WTC11 (cell line): ENCODE data around the gene POLR2A. TPM values are rescaled to one million over a fixed set of nuclear protein-coding genes. Genes with fewer than 3 reads are reported as not detected.

Experiments
- ATAC-seq: fragments of 200-7000 bp; cut with Tn5 transposase; 2 replicates; pipeline ENCODE4 v1.10.0; 2021; ENCODE audit warnings: mild to moderate bottlenecking, moderate library complexity
- CTCF ChIA-PET: fragments of 300-600 bp; sonication (Branson Sonifier 250); formaldehyde crosslinking; loops from one replicate; lab custom pipeline; 2021; ENCODE audit warnings: antibody characterized with exemption; lab: Charles Lee
- POLR2A ChIA-PET: fragments of 350-600 bp; sonication (Branson Sonifier 250); formaldehyde crosslinking; loops from one replicate; lab custom pipeline; 2021; ENCODE audit warnings: antibody characterized with exemption; lab: Charles Lee
- DNase-seq: peaks from one replicate; pipeline ENCODE4 v3.0.0; 2021; ENCODE audit warnings: low spot score
- H3K27ac Mint-ChIP-seq: 2 replicates; pipeline ENCODE4 v1.8.0; 2021; ENCODE audit warnings: mixed read lengths
- H3K27me3 Mint-ChIP-seq: 2 replicates; pipeline ENCODE4 v1.8.0; 2021; ENCODE audit warnings: low read depth, mild to moderate bottlenecking, moderate library complexity, mixed read lengths
- H3K36me3 Mint-ChIP-seq: 2 replicates; pipeline ENCODE4 v1.8.0; 2021; ENCODE audit warnings: mixed read lengths
- H3K4me1 Mint-ChIP-seq: 2 replicates; pipeline ENCODE4 v1.8.0; 2022; ENCODE audit warnings: mixed read lengths
- H3K4me3 Mint-ChIP-seq: 2 replicates; pipeline ENCODE4 v1.8.0; 2021; ENCODE audit warnings: mild to moderate bottlenecking, moderate library complexity, mixed read lengths
- H3K9me3 Mint-ChIP-seq: 2 replicates; pipeline ENCODE4 v1.8.0; 2021; ENCODE audit warnings: mixed read lengths
- ATF1 ChIP-seq: sonication (generic); formaldehyde crosslinking; IDR thresholded peaks from 2 replicates; pipeline ENCODE4 v1.8.1; 2023; ENCODE audit warnings: mild to moderate bottlenecking, moderate library complexity, missing genetic modification reagents
- CREM ChIP-seq: sonication (generic); formaldehyde crosslinking; IDR thresholded peaks from 2 replicates; pipeline ENCODE4 v1.8.1; 2022; ENCODE audit warnings: mild to moderate bottlenecking, missing genetic modification reagents, moderate library complexity
- ELF4 ChIP-seq: sonication (generic); formaldehyde crosslinking; IDR thresholded peaks from 2 replicates; pipeline ENCODE4 v1.8.1; 2022; ENCODE audit warnings: low read depth, mild to moderate bottlenecking, moderate library complexity, missing genetic modification reagents
- ETV6 ChIP-seq: sonication (generic); formaldehyde crosslinking; IDR thresholded peaks from 2 replicates; pipeline ENCODE4 v1.8.1; 2022; ENCODE audit warnings: mild to moderate bottlenecking, missing genetic modification reagents
- FOXP1 ChIP-seq: sonication (generic); formaldehyde crosslinking; IDR thresholded peaks from 2 replicates; pipeline ENCODE4 v1.8.0; 2022; ENCODE audit warnings: missing genetic modification reagents, mild to moderate bottlenecking, moderate library complexity, borderline replicate concordance
- JUN ChIP-seq: sonication (generic); formaldehyde crosslinking; IDR thresholded peaks from 2 replicates; pipeline ENCODE4 v1.8.0; 2023; ENCODE audit warnings: mild to moderate bottlenecking, missing genetic modification reagents
- MYBL2 ChIP-seq: sonication (generic); formaldehyde crosslinking; IDR thresholded peaks from 2 replicates; pipeline ENCODE4 v1.8.1; 2023; ENCODE audit warnings: mild to moderate bottlenecking, moderate library complexity, missing genetic modification reagents
- PRDM15 ChIP-seq: sonication (generic); formaldehyde crosslinking; IDR thresholded peaks from 2 replicates; pipeline ENCODE4 v1.8.0; 2022; ENCODE audit warnings: missing genetic modification reagents
- PREB ChIP-seq: sonication (generic); formaldehyde crosslinking; IDR thresholded peaks from 2 replicates; pipeline ENCODE4 v1.8.1; 2022; ENCODE audit warnings: mild to moderate bottlenecking, missing genetic modification reagents, moderate library complexity, borderline replicate concordance
- USF1 ChIP-seq: sonication (generic); formaldehyde crosslinking; IDR thresholded peaks from 2 replicates; pipeline ENCODE4 v1.8.0; 2022; ENCODE audit warnings: mild to moderate bottlenecking, missing genetic modification reagents
- ZNF232 ChIP-seq: sonication (generic); formaldehyde crosslinking; IDR thresholded peaks from 2 replicates; pipeline ENCODE4 v1.8.0; 2022; ENCODE audit warnings: mild to moderate bottlenecking, missing genetic modification reagents
- ZNF263 ChIP-seq: sonication (generic); formaldehyde crosslinking; IDR thresholded peaks from 2 replicates; pipeline ENCODE4 v1.8.1; 2022; ENCODE audit warnings: low read depth, mild to moderate bottlenecking, moderate library complexity, missing genetic modification reagents
- ZNF281 ChIP-seq: sonication (generic); formaldehyde crosslinking; IDR thresholded peaks from 2 replicates; pipeline ENCODE4 v1.8.0; 2023; ENCODE audit warnings: mild to moderate bottlenecking, missing genetic modification reagents
- ZNF423 ChIP-seq: fragments of 250-450 bp; sonication (Bioruptor Pico); IDR thresholded peaks from 2 replicates; pipeline ENCODE4 v2.1.2; 2022; ENCODE audit warnings: mild to moderate bottlenecking, moderate library complexity
- ZNF425 ChIP-seq: fragments of 250-450 bp; sonication (Bioruptor Pico); conservative IDR thresholded peaks from 2 replicates; pipeline ENCODE4 v1.9.0; 2021; ENCODE audit warnings: mild to moderate bottlenecking
- ZNF532 ChIP-seq: fragments of 250-450 bp; sonication (Bioruptor Pico); IDR thresholded peaks from 2 replicates; pipeline ENCODE4 v1.9.0; 2021; ENCODE audit warnings: mild to moderate bottlenecking, borderline replicate concordance
- ZNF671 ChIP-seq: fragments of 250-450 bp; sonication (Bioruptor Pico); IDR thresholded peaks from 2 replicates; pipeline ENCODE4 v1.8.0; 2021; ENCODE audit warnings: mild to moderate bottlenecking
- total RNA-seq: library from RNA; stranded (reverse); gene quantifications from 3 replicates; pipeline ENCODE4 v1.2.3, GENCODE V29; 2021

POLR2A gene
- total RNA-seq, 1 experiment from 2014 or later, result 170 TPM

- ChIA-PET POLR2A (interaction anchor here (0.7 to 1.6 kb wide), 2 partner anchors 65 to 81 kb away, joined by 3 read pairs; partner anchors contain the start of gene MPDU1), CTCF (interaction anchor here (0.5 to 2.2 kb wide), 20 partner anchors 11 to 858 kb away, joined by 3 to 13 read pairs (median 4); partner anchors contain the start of gene PLSCR3)
- no peaks in the 10 kb centered on the region for H3K9me3 Mint-ChIP-seq
- H3K4me3 Mint-ChIP-seq, result no peak overlapping the region
- DNase-seq (no peak), ATAC-seq (no peak)
- no peak overlapping the region for H3K27ac Mint-ChIP-seq
- no peaks in the 10 kb centered on the region for H3K27me3 Mint-ChIP-seq
- H3K36me3 Mint-ChIP-seq, result peaks cover 84% of the 10 kb centered on the region
- no peaks in the 10 kb centered on the region for H3K4me1 Mint-ChIP-seq
- TF ChIP-seq FOXP1 (CRISPR knock-in tag) (no peak), ZNF671 (no peak), ZNF532 (CRISPR knock-in tag) (no peak), ETV6 (no peak), ZNF423 (CRISPR knock-in tag) (no peak), ZNF425 (CRISPR knock-in tag) (no peak), ZNF232 (CRISPR knock-in tag) (no peak), MYBL2 (CRISPR knock-in tag) (no peak), ATF1 (CRISPR knock-in tag) (no peak), PRDM15 (CRISPR knock-in tag) (no peak), ZNF281 (CRISPR knock-in tag) (no peak), USF1 (no peak), ELF4 (CRISPR knock-in tag) (no peak), PREB (CRISPR knock-in tag) (no peak), CREM (CRISPR knock-in tag) (no peak), ZNF263 (CRISPR knock-in tag) (no peak), JUN (CRISPR knock-in tag) (no peak)
- TF ChIP-seq, all 79 proteins: peak for 0
Measured at GRCh38 chr17:7502171-7502847, 18.1 kb downstream of the POLR2A start.
